HPDE6-E6E7 (cell line): ENCODE measurements around the gene SLC26A9.

Experiments used
- DNase-seq: peaks from one replicate; pipeline ENCODE4 v3.0.0; 2011; ENCODE audit warnings: missing footprints; ENCODE audit errors: extremely low spot score

SLC26A9 gene

DNA sequence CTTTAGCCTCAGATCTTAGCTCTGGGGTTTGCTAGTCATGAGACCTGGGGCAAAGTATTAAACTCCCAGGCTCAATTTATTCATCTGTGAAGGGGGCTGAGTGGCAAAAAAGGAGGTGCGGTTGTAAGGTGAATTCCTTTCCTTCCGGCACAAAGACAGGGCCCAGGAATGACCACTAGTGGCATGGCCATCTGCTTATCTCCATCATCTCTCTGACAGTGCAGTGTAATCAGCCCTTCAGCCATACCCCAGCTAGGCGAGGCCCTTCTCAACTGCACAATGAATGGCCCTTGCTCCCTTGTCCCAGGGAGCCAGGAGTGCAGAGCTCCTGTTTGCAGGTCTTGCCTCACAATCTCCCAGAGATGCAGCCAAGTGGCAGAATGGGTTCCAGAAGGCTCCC, 5.6 kb upstream of the SLC26A9 start:
- DNase-seq, result no peak

DNA sequence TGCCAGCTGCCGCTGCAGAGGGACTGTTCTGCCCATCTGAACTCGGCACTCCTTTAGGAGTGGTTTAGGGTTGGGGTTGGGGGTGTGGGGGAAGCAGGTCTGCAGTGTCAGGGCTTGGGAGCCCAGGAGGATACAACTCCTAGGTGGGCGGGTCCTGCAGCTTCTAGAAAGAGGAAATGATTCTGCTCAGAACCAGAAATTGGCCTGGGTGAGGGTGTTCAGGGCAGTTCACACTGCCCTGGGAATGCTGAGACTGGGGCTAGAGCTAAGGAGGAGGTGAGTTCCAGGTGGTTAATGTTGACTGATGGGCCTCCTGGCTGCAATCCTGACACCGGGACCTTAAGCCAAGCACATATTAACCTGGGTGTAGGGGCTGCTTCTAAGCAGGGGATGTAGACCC, 4.8 kb upstream of the SLC26A9 start:
- DNase-seq, result no peak

DNA sequence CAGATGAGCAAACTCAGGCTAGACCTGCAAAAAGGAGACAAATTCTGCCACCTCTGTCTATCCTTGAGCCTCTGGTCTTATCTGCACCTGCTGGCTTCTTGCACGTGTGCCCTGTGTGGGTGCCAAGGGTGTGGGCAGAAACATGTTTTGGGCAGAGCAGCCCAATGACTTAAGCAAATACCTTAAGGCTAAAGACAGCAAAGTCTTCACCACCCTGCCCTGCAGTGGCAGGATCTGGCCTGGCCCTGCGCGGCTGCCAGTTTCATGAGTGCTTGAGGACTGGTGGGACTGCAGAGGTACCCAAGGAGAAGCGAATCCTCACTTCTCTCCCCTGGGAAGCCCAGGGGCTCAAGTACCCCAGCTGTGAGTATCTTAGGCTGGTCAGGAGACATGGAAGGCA, 3.8 kb upstream of the SLC26A9 start:
- DNase-seq, result no peak

DNA sequence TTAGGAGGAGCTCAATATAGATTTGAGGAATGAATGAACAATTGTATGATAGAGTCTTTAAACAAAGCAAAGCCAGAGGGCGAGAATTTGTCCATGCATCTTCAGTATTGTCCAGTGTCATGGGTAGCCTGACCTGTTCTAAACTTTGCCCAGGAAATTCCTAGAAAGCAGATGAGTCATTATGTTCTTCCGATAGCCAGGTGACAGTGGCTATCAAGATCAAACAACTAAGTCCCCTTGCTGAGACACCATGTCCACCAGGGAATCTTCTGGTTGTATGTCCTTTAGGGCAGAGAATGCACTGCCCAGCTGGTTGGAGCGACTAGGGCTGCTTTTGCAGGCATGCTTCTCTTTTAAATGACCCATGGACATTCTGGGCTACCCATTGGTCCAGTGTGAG, 1.8 kb upstream of the SLC26A9 start:
- no peak for DNase-seq

DNA sequence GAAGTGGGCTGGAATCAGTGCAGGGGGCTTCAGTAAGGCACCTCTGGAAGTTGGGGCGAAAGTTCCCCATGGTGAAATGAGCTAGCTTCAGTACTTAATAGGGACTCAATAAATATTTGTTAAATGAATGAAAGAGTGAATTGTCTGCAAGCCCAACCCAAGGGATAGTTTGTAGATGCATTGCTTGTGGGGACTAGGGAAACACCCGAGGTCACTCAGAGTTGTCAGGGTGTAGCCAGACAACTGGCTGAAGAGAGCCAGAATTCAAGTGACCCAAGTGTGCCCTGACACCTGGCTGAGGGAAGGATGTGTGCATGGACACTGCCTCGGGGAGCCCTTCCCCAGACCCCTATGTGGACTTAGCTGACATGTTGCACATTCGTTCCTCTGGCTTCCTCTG, 1.3 kb upstream of the SLC26A9 start:
- no peak for DNase-seq

- DNase-seq, result no peak
Measured at GRCh38 chr1:205942631-205943159, 561 bp downstream of the SLC26A9 start.

GRCh38 chr1:205940710-205941109, 2.5 kb downstream of the SLC26A9 start:
- DNase-seq, result no peak

DNA sequence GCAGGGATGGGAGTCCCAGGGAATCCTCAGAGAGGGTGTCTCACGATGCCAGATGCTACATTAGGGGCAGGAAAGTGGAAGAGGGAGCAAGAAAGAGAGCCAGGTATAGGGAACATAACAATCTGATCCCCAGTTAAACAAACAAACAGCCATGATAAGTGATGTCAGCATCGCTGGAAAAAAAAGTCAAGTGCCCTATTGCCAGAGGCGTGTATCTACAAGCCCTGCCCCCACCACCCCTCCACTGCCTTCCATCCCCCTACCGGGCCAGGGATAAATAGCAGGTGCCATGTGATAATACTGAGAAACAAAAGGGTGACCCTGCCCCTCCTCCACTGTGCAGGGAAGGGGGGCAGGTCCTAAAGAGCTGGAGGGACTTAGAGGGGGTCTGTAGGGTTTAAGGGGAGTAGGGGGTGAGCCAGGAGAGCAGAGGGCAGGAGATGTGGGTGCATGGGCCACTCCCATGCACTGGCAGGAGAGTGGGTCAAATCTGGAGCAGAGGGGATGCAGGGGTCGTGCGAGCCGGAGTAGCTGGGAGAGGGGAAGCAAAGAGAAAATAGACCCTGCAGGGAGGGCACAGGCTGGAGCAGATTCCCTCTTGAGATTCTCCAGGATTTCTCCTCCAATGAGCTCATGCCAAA, 3.4 kb downstream of the SLC26A9 start:
- peak; percentile 64 for DNase-seq

DNA sequence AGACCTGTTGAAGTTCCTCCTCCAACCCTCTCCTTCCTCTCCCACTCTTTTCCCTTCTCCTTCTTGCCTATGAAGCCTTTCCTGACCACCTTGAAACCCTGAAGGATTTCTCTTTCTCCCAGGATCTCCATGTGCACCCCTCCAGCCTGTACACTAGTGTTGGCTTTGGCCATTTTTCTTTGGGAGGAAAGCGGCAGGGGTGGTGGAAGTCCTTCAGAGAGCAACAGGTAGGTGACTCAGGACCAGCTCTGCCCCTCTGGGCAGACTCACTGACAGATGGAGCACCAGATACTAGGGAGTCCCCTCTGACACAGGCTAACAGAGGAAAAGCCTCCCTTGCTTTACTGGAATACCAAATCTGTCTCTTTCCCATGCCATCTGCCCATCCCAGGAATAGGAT, 4.6 kb downstream of the SLC26A9 start:
- no peak for DNase-seq

DNA sequence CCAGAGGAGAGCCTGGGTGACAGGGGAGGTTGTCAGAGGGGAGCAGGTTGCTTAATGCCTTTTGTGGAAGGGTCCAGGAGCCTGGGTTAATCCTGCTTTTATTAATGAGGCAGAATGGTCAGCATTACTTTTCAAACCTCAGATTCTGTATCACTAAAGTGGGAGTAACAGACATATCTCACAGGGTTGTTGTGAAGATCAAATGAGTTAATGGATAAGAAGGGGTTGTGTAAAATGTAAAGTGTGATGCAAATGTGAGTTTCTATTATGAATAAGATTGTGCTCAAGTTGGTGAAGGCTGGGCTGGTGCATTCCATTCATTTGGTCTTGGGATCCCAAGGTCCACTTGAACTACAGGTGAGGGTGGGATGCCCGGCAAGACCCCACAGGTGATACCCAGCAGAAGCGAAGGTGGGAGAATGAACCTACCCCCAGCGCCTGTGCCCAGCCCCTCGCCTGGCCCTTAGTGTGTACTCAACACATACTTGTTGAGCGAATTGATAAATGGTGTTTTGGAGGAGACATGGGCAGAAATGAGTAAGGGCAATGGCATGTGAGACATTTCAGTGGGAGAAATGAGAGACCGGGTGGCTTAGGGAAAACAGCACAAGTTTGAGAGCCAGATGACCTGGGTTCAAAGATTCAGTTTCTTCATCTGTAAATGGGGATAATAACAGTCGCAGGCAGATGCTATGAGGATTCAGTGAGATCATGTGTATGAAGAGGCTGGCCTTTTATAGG, 6.2 kb downstream of the SLC26A9 start:
- DNase-seq, result no peak

- DNase-seq, result no peak
Measured at GRCh38 chr1:205936311-205936710, 6.9 kb downstream of the SLC26A9 start.

GRCh38 chr1:205935869-205936268, 7.4 kb downstream of the SLC26A9 start:
- DNase-seq, result no peak

- no peak for DNase-seq
Measured at GRCh38 chr1:205934788-205935187, 8.5 kb downstream of the SLC26A9 start.

GRCh38 chr1:205933671-205934618, 9.3 kb downstream of the SLC26A9 start:
- peak; percentile 95 for DNase-seq

GRCh38 chr1:205932776-205933175, 10.5 kb downstream of the SLC26A9 start:
- no peak for DNase-seq

GRCh38 chr1:205930799-205931281, 12.4 kb downstream of the SLC26A9 start:
- no peak for DNase-seq

DNA sequence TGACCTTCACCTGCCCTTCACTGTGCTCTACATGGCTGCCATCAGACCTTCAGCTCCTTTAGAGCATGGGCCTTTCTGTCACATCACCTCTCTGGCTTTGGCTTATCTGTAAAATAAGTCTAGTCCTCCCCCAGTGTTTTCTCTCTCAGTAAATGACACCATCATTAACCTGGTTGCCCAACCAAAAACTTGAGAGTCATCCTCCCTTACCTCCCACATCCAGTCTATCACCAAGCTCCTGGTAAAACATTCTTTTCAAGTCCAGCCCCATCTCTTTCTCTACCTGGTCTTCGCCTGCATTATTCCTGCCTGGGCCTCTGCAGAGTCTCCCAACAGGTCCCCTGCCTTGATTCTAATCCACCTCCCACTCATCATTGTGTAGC, 13.1 kb downstream of the SLC26A9 start:
- no peak for DNase-seq

DNA sequence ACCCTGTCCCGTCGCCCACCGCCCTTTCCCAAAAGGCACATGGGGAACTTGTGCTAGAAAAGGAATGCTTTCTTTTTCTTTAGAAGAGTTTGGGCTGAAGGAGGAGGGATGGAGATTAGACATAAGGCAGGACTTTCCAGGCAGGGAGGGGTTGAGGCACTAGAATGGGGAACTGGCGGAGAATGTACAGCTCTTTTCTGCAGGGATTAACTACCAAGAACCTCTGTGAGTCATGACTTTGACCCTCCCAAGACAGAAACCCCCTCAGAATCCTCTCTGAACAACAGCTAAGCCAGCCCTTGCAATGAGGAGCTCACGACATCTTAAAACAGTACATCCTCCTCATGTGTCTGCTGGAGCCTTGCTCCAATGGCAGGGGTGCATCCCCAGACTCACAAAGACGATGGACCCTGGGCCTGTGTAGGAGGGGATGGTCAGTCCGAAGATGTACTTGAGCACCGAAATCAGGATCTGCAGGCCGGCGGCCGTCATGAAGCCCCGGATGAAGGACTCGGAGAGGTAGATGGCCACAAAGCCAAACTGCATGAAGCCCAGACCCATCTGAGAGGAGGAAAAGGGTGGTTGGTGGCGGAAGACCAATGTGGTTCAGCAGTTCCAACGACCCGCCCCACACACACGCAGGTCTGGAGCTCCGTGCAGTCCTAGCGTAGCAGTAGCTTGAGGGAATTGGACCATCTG, 13.6 kb downstream of the SLC26A9 start:
- no peak for DNase-seq

DNA sequence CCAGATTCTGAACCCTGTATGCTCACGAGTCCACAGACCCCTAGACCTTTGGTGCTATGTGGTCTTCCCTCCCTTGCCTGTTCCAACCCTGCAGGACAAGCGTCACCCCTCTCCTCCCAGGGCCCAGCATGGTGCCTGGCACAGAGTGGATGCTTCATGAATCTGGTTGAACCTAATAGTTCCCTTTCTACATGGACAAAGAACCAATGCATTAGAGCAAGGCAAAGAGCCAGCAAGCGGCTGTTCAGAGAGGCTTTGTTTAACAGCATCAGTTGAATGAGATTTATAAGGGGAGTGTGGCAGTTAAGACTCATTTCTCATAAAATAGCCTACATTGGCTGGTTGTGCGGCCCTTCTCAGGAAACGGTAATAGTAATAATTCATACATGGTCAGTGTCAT, 14.9 kb downstream of the SLC26A9 start:
- DNase-seq, result no peak

DNA sequence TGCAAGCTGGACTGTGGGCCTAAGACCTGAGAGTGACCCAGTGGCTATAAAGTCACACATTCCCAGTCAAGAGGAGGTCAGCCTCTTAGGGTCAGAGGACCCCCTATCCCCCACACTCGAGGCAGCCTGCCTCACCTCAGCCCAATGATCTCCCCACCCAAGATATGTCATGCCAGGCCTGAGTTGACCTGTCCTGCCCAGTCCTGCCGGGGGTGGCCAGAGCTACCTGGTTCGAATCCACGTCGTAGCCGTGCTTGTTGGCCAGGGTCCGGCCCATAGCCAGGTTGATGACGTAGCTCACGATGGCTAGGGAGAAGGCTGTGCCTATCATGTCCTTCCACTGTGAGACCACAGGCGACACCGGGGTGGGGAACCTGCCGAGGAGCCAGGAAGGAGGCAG, 15.6 kb downstream of the SLC26A9 start:
- DNase-seq, result no peak

- DNase-seq, result no peak
Measured at GRCh38 chr1:205927247-205927646, 16.0 kb downstream of the SLC26A9 start.

GRCh38 chr1:205926636-205927035, 16.6 kb downstream of the SLC26A9 start:
- DNase-seq, result no peak
